ENCODE data around the gene MSANTD1.

GRCh38 chr4:3287972-3288570 is 39.1 kb downstream of the MSANTD1 start:
- no peak for TF ChIP-seq CTCF (IDR thresholded peaks at IDR 0.05)
- no peak for TF ChIP-seq EZH2 (IDR thresholded peaks at IDR 0.05; ENCODE audit: borderline replicate concordance, insufficient read depth, low read depth, low read length, poor library complexity, severe bottlenecking)

Data from B cell (primary cell).